GM21423 (cell line): ENCODE measurements around the gene ACAT1.
"Not testable (repeated sequence)": the region's sequence is repeated elsewhere in the genome, so short reads cannot be mapped to it uniquely, and the experiment has no call there.

Source experiments
- ATAC-seq: cut with Tn5 transposase; IDR thresholded peaks from one replicate; pipeline ENCODE4 v1.9.1; 2021; ENCODE audit warnings: mild to moderate bottlenecking, moderate library complexity; ENCODE audit not compliant: unreplicated experiment

ACAT1 gene

DNA sequence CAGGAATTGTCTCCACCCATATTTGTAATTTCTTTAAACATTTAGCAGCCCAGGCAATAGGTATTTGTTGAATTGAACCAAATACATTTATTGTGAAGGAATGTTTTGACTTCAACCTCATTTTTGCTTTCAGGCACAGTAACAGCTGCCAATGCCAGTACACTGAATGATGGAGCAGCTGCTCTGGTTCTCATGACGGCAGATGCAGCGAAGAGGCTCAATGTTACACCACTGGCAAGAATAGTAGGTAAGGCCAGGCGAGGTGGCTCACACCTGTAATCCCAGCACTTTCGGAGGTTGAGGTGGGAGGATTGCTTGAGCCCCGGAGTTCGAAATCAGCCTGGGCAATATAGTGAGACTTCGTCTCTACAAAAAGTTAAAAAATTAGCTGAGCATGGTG, 20.9 kb downstream of the ACAT1 start:
- no peak for ATAC-seq

DNA sequence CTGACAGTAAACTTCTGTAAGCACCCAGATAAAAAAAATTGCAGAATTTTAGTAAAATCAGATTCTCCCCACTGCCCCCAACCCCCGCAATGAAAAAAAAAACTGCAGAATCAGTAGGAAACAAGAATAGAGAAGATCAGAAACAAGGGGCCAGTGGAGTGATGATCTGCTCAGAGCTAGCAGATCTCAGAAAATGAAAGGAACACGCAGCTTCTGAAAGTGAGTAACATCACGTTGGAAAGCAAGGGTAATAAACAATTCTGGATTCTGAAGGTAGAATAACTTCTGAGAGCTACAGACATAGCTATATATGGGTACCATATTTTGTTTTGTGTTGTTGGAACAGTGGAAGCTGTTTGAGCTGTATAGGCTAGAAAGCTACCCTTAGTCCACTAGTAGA, 23.2 kb downstream of the ACAT1 start:
- ATAC-seq, result no peak

DNA sequence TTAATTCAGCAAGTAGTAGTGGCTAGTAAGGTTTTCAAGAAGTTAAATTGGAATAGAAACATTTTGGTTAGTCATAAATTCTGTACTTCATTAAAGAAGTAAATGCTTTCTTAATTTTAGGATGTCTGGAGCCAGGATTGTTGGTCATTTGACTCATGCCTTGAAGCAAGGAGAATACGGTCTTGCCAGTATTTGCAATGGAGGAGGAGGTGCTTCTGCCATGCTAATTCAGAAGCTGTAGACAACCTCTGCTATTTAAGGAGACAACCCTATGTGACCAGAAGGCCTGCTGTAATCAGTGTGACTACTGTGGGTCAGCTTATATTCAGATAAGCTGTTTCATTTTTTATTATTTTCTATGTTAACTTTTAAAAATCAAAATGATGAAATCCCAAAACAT, 25.8 kb downstream of the ACAT1 start:
- no peak for ATAC-seq

DNA sequence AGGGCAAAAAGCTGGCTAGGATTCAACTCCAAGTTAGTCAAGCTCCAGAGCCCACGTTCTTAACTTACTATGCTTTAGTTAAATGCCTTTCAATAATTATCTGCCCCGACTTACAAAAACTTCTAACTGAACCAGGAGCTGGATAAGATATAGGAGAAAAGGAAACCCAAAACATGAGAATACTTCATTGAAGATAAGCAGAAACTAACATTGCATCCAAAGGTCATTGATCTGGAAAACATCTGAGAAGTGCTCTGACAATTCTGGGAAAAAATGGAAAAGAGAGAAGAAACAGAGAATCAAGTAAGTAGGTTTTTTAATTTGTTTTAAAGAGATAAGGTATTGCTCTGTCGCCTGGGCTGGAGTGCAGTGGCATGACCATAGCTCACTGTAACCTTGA, 27.2 kb downstream of the ACAT1 start:
- no peak for ATAC-seq

DNA sequence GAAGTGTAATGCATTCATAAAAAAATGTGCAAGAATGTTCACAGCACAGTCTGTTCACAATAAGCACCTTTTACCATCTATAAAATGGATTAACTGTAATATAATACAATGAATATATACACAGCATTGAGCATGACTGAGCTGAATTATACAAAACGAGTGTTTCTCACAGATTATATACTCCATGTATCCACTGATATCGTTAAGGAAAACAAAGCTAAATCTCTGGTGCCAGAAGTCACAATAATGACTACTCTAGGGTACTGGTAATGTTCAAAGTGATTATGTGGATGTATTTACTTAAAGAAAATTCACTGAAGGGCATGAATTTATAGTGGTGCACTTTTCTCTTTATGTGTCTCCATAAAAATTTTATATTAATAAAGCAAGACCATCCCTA, 33.2 kb downstream of the ACAT1 start:
- no peak for ATAC-seq

DNA sequence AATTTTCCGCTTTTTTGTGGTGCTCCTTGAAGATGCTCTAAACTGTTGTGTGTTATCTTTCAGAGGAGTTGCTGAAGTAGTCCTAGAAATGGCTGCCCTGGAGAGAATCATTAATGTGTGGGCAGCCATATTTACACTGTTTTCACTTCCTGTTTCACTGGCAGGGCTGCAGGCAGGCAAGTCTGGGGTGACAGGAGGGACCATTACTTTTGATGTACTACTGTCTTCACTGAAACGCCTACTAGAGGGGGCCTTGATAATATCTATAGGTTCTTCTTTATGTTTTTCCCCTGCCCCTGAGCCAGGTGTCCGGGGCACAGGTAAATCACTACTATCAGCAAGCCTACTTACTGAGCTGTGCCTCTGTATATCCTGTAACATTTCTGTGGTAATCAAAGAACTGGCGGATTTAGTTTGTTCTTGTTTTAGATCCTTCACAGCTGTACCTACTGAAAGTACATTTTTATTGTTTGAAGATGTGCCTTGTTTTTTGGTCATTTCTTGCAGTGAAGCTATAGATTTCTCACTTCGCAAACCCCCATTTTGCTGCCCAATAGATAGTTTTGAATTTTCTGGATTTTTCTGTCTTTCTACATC, 39.7 kb downstream of the ACAT1 start:
- ATAC-seq, result peak; percentile 99

DNA sequence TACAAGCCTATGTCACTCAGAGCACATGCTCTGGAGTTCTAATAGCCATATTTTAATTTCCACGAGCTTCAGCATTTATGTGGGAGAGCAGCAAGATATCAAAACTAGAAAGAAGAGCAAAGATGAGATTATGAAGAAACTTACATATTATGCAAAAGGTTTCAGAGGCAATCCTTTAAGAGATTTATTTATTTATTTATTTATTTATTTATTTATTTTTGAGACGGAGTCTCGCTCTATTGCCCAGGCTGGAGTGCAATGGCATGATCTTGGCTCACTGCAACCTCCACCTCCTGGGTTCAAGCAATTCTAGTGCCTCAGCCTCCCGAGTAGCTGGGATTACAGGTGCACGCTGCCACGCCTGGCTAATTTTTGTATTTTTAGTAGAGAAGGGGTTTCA, 41.5 kb downstream of the ACAT1 start:
- ATAC-seq, result not testable (repeated sequence)

DNA sequence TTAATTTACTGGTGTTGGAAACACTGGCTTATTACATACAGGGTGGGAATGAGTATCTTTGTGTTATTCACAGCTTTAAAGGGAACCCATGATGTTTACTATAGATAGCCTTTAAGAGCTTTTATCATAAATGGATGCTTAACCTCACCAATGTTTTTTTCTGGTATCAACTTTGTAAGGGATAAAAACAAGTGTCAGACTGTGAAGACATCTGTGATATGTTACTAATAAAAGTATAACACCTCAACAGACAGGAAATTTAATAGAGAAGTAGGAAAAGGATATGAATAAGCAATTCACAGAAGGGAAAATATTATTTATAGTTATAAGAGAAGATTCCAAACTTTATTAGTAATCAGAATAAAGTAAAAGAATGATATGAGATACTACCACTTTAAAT, 46.3 kb downstream of the ACAT1 start:
- no peak for ATAC-seq

DNA sequence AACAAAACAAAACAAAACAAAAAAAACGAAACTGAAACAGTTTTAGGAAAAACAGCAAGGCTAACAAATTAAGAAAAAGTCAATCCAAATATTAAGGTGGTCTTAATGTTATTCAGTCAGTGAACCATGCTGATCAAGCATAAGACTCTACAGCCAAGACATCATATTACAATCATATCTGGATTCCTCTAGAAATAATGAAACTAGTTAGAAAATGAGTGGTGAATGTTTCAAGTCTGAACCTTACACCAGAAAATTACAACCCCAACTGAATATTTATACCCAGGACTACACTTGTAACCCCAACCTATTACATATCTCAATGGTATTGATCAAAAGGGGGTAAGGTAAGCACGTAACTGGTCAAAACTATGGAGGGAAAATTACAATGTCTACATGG, 48.8 kb downstream of the ACAT1 start:
- no peak for ATAC-seq

DNA sequence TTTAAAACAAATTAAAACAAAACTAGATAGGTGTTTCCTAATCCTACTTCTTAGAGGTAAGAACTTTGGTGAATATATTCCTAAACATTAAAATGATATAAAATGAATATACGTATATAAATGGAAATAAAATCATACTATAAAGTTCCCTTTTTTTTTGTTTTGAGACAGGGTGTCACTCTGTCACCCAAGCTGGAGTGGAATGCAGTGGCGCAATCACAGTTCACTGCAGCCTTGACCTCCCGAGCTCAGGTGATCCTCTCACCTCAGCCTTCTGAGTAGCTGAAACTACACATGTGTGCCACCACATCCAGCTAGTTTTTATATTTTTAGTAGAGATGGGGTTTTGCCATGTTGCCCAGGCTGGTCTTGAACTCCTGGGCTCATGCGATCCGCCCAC, 56.2 kb downstream of the ACAT1 start:
- no peak for ATAC-seq

DNA sequence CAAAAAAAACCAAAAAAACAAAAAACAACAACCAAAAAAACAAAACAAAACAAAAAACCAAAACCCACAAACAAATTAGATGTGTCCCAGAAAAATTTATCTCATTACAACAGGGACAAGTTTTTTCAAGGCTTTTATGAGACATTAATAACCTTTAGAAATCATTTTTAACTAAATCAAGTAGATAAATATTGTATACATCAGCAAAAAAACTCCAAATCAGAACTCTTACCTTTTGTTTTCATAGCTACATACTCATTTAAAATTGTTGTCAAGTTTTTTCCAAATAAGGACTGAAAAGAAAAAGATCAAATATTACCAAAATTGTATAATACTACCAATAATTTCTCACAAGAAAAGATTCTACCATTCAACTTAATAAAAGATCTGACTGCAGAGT, 72.4 kb downstream of the ACAT1 start:
- ATAC-seq, result no peak

DNA sequence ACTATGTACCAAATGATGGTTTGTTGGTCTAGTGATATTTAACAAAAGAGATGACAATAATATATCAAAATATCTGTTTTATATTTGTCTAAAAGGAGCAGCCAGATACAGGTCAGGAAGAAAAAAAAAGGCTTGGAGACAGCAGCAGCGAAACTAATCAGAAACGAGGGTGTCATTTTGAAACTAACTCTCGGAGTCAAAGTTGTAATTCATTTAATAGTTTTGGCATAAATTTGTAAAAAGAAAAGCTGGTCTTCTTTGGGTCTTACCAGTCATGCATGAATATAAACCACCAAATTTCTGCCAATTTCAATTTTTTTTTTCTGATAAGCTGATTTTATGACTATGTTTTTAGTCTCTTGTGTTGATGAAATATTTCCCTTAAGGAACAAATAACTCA, 75.5 kb downstream of the ACAT1 start:
- ATAC-seq, result no peak
